HL-60 (cell line): ENCODE data around the gene CHD2.

Experiments used
- POLR2AphosphoS5 ChIP-seq: IDR thresholded peaks from 2 replicates; pipeline ENCODE4 v1.6.1; 2012; ENCODE audit warnings: low read depth
- TF ChIP-seq, protein P1 (sequence below): IDR thresholded peaks from one replicate; pipeline ENCODE4 v1.5.1; 2011; ENCODE audit warnings: low read length, control low read depth, inconsistent platforms; ENCODE audit not compliant: insufficient read depth
- TF ChIP-seq, protein P2 (sequence below): IDR thresholded peaks from 2 replicates; pipeline ENCODE4 v1.6.1; 2012; ENCODE audit warnings: low read depth; ENCODE audit not compliant: insufficient replicate concordance

DNA sequence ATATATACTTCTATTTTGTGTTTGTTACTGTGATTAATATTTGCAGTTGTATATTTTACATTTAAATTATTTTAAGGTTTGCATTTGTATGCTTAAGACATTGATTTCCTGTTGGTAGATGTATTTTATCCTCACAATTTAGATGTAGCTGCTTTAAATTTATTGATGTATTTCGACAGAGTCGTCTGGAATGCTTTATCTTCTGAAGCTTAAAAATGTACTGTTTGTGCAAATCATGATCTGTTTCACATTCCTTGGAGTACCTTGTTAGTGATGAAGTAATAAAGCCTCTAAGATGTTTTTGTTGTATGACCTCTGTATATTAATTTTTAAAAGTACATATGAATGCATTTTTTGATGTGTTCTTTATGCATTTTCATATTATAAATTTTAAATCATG lies 1.9 kb downstream of the CHD2 start:
- TF ChIP-seq, protein P1, sequence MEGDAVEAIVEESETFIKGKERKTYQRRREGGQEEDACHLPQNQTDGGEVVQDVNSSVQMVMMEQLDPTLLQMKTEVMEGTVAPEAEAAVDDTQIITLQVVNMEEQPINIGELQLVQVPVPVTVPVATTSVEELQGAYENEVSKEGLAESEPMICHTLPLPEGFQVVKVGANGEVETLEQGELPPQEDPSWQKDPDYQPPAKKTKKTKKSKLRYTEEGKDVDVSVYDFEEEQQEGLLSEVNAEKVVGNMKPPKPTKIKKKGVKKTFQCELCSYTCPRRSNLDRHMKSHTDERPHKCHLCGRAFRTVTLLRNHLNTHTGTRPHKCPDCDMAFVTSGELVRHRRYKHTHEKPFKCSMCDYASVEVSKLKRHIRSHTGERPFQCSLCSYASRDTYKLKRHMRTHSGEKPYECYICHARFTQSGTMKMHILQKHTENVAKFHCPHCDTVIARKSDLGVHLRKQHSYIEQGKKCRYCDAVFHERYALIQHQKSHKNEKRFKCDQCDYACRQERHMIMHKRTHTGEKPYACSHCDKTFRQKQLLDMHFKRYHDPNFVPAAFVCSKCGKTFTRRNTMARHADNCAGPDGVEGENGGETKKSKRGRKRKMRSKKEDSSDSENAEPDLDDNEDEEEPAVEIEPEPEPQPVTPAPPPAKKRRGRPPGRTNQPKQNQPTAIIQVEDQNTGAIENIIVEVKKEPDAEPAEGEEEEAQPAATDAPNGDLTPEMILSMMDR, result no peak
- TF ChIP-seq, protein P2, sequence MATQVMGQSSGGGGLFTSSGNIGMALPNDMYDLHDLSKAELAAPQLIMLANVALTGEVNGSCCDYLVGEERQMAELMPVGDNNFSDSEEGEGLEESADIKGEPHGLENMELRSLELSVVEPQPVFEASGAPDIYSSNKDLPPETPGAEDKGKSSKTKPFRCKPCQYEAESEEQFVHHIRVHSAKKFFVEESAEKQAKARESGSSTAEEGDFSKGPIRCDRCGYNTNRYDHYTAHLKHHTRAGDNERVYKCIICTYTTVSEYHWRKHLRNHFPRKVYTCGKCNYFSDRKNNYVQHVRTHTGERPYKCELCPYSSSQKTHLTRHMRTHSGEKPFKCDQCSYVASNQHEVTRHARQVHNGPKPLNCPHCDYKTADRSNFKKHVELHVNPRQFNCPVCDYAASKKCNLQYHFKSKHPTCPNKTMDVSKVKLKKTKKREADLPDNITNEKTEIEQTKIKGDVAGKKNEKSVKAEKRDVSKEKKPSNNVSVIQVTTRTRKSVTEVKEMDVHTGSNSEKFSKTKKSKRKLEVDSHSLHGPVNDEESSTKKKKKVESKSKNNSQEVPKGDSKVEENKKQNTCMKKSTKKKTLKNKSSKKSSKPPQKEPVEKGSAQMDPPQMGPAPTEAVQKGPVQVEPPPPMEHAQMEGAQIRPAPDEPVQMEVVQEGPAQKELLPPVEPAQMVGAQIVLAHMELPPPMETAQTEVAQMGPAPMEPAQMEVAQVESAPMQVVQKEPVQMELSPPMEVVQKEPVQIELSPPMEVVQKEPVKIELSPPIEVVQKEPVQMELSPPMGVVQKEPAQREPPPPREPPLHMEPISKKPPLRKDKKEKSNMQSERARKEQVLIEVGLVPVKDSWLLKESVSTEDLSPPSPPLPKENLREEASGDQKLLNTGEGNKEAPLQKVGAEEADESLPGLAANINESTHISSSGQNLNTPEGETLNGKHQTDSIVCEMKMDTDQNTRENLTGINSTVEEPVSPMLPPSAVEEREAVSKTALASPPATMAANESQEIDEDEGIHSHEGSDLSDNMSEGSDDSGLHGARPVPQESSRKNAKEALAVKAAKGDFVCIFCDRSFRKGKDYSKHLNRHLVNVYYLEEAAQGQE, result no peak
- TF ChIP-seq POLR2AphosphoS5, result no peak
